CD14-positive monocyte (primary cell): ENCODE results near the gene CYP27A1. TPM values are rescaled to one million over a fixed set of nuclear protein-coding genes. Genes with fewer than 3 reads are reported as not detected.
"Not testable (repeated sequence)": the region's sequence is repeated elsewhere in the genome, so short reads cannot be mapped to it uniquely, and the experiment has no call there.

Experiments
- DNase-seq, 3 donors: peaks; one replicate each; pipeline ENCODE4 v3.0.0-alpha.2; 2011 to 2022
- H2AFZ ChIP-seq: 2 replicates; pipeline ENCODE4 v1.6.0; 2012; ENCODE audit warnings: mild to moderate bottlenecking, low read depth, low read length, inconsistent platforms; ENCODE audit not compliant: insufficient read depth, poor library complexity, severe bottlenecking
- H3K27ac ChIP-seq, 2 donors: 1 replicate in 1 of 2; 2 replicates in 1 of 2; pipeline ENCODE4 v1.5.1; 2012 to 2013; ENCODE audit warnings: low read length in 2 of 2, control low read depth in 1 of 2, inconsistent platforms in 1 of 2, low read depth in 1 of 2, mild to moderate bottlenecking in 1 of 2
- H3K27me3 ChIP-seq, 2 donors: one replicate each; pipeline versions ENCODE4 v1.6.0 to v1.6.1; 2011 to 2013; ENCODE audit warnings: low read length in 2 of 2; ENCODE audit not compliant: control insufficient read depth in 2 of 2, insufficient read depth in 2 of 2
- H3K36me3 ChIP-seq, 2 donors: replicated peaks in 1 of 2; 1 replicate in 1 of 2; 2 replicates in 1 of 2; pipeline versions ENCODE4 v1.5.1 to v1.6.1; 2012 to 2013; ENCODE audit warnings: low read length in 2 of 2, control low read depth in 1 of 2, inconsistent platforms in 1 of 2, mild to moderate bottlenecking in 1 of 2; ENCODE audit not compliant: insufficient read depth in 2 of 2, control insufficient read depth in 1 of 2
- H3K4me1 ChIP-seq, 2 donors: 1 replicate in 1 of 2; 2 replicates in 1 of 2; pipeline versions ENCODE4 v1.5.1 to v1.6.1; 2012 to 2013; ENCODE audit warnings: low read length in 2 of 2, control low read depth in 1 of 2, inconsistent platforms in 1 of 2, mild to moderate bottlenecking in 1 of 2, moderate library complexity in 1 of 2; ENCODE audit not compliant: insufficient read depth in 2 of 2, control insufficient read depth in 1 of 2
- H3K4me2 ChIP-seq: replicated peaks from 2 replicates; pipeline ENCODE3; 2012; ENCODE audit warnings: low read length, moderate library complexity, mild to moderate bottlenecking; ENCODE audit not compliant: poor library complexity, severe bottlenecking; ENCODE audit errors: extremely low read depth
- H3K4me3 ChIP-seq, 3 experiments: fragments of 200-600 bp in 1 of 3; sonication (generic) in 1 of 3; replicated peaks in 1 of 3; 1 replicate in 2 of 3; 2 replicates in 1 of 3; pipeline ENCODE4 v1.5.1; 2011 to 2013; ENCODE audit warnings: low read length in 3 of 3, mild to moderate bottlenecking in 3 of 3, control low read depth in 2 of 3, low read depth in 2 of 3, inconsistent platforms in 1 of 3, moderate library complexity in 1 of 3
- H3K79me2 ChIP-seq: 2 replicates; pipeline ENCODE4 v1.6.0; 2012; ENCODE audit warnings: mild to moderate bottlenecking, control low read depth, inconsistent platforms, low read length, moderate library complexity; ENCODE audit not compliant: insufficient read depth
- H3K9ac ChIP-seq: 2 replicates; pipeline ENCODE4 v1.6.0; 2017; ENCODE audit warnings: low read length, mild to moderate bottlenecking; ENCODE audit not compliant: insufficient read depth, poor library complexity, severe bottlenecking
- H3K9me3 ChIP-seq, 2 donors: replicated peaks in 1 of 2; 1 replicate in 1 of 2; 2 replicates in 1 of 2; pipeline versions ENCODE4 v1.5.1 to v1.6.1; 2012 to 2013; ENCODE audit warnings: low read length in 2 of 2, control low read depth in 1 of 2; ENCODE audit not compliant: control insufficient read depth in 1 of 2, insufficient read depth in 1 of 2
- H4K20me1 ChIP-seq: 2 replicates; pipeline ENCODE4 v1.6.0; 2012; ENCODE audit warnings: mild to moderate bottlenecking, low read length, control low read depth, moderate library complexity; ENCODE audit not compliant: insufficient read depth
- H3K27ac Mint-ChIP-seq, 7 donors: one replicate each; pipeline ENCODE4 v1.8.0; 2020; ENCODE audit warnings: mild to moderate bottlenecking in 7 of 7, mixed read lengths in 7 of 7, moderate library complexity in 6 of 7, inconsistent platforms in 2 of 7
- H3K27me3 Mint-ChIP-seq, 3 donors: one replicate each; pipeline ENCODE4 v1.8.0; 2021 to 2022; ENCODE audit warnings: low read depth in 3 of 3, mild to moderate bottlenecking in 3 of 3, mixed read lengths in 3 of 3, moderate library complexity in 3 of 3, inconsistent platforms in 1 of 3
- H3K36me3 Mint-ChIP-seq, 2 donors: one replicate each; pipeline ENCODE4 v1.8.0; 2020; ENCODE audit warnings: mixed read lengths in 2 of 2, inconsistent platforms in 1 of 2, mild to moderate bottlenecking in 1 of 2
- H3K4me1 Mint-ChIP-seq: one replicate; pipeline ENCODE4 v1.8.0; 2020; ENCODE audit warnings: mild to moderate bottlenecking, mixed read lengths
- H3K4me3 Mint-ChIP-seq, 2 donors: one replicate each; pipeline ENCODE4 v1.8.0; 2020; ENCODE audit warnings: mild to moderate bottlenecking in 2 of 2, mixed read lengths in 2 of 2, moderate library complexity in 1 of 2
- H3K9me3 Mint-ChIP-seq, 7 donors: one replicate each; pipeline ENCODE4 v1.8.0; 2020 to 2022; ENCODE audit warnings: mixed read lengths in 7 of 7, mild to moderate bottlenecking in 6 of 7, moderate library complexity in 6 of 7, inconsistent platforms in 2 of 7
- CTCF ChIP-seq: fragments of 200-600 bp; IDR thresholded peaks from one replicate; pipeline ENCODE4 v1.8.0; 2022; ENCODE audit warnings: antibody characterized with exemption, mild to moderate bottlenecking
- WGBS: methylation state at CpG from one replicate; pipeline ENCODE4 v1.1.5; 2013; ENCODE audit warnings: missing lambda C conversion rate; ENCODE audit not compliant: insufficient coverage; 5-methylcytosine and 5-hydroxymethylcytosine counted together
- intact Hi-C, 2 donors: fragments of 100-400 bp; cut with micrococcal nuclease; formaldehyde crosslinking; loops; one replicate each; pipeline versions ENCODE4 v1.15.0 to v1.15.1; 2023
- polyA plus RNA-seq, 3 donors: library from polyadenylated mRNA; depleted of rRNA in 1 of 3; unstranded in 2 of 3; stranded (reverse) in 1 of 3; fragments of 300-500 nt in 2 of 3; fragments of >200 nt in 1 of 3; fragmentation: Illumina TruSeq in 2 of 3; gene quantifications; 1 replicate in 2 of 3; 2 replicates in 1 of 3; pipeline ENCODE4 v1.2.3, GENCODE V29; 2012 to 2021

The CYP27A1 gene
- polyA plus RNA-seq, 3 donors: 151 to 218 (median 214) TPM

- H3K4me3 Mint-ChIP-seq: peak overlapping the region in 1 of 2 donors; percentile 49
- H3K27me3 ChIP-seq: peaks cover 10 to 11% of the 10 kb centered on the region in 2 donors
- intact Hi-C loops: loop anchor here in 1 of 2 donors (5.0 kb wide), 1 partner anchor 107 kb away; no protein-coding TSS in a partner anchor
- H3K36me3 Mint-ChIP-seq: peaks cover 1 to 4% of the 10 kb centered on the region in 2 donors
- H3K79me2 ChIP-seq: no peaks in the 10 kb centered on the region
- TF ChIP-seq CTCF: no peak
- peak overlapping the region; percentile 56 to 78 for H3K27ac ChIP-seq
- H2AFZ ChIP-seq: peak overlapping the region; percentile 29
- no peak overlapping the region for H3K9ac ChIP-seq
- peak overlapping the region in 1 of 3 experiments; percentile 24 for H3K4me3 ChIP-seq
- no peaks in the 10 kb centered on the region for H3K36me3 ChIP-seq
- H4K20me1 ChIP-seq: no peaks in the 10 kb centered on the region
- peaks cover 3 to 8% of the 10 kb centered on the region in 2 donors for H3K9me3 ChIP-seq
- H3K4me2 ChIP-seq: peak overlapping the region; percentile 24
- peak; percentile 77 to 89 (median 88) for DNase-seq
- H3K27ac Mint-ChIP-seq: peak overlapping the region; percentile 89 to 98 (median 94)
- H3K4me1 Mint-ChIP-seq: peaks cover 26% of the 10 kb centered on the region
- peaks cover 2 to 25% (median 18%) of the 10 kb centered on the region in 7 donors for H3K9me3 Mint-ChIP-seq
- no CpG with 5 or more reads among the region's 4 CpGs for WGBS
- H3K4me1 ChIP-seq: peaks cover 15 to 23% of the 10 kb centered on the region in 2 donors
- H3K27me3 Mint-ChIP-seq: peaks cover 5 to 18% (median 15%) of the 10 kb centered on the region in 3 donors
These were observed 57.5 kb downstream of the CYP27A1 start for GRCh38 chr2:218839430-218839829.

- Histone ChIP-seq H4K20me1 (no peaks in the 10 kb centered on the region), H3K79me2 (no peaks in the 10 kb centered on the region), H3K4me2 (peak overlapping the region; percentile 24), H3K9ac (no peak overlapping the region), H3K36me3 (no peaks in the 10 kb centered on the region), H3K27ac (peak overlapping the region in 1 of 2 donors; percentile 78), H2AFZ (no peak overlapping the region), H3K27me3 (peaks cover 8% of the 10 kb centered on the region in 2 donors), H3K9me3 (peaks cover 3 to 8% of the 10 kb centered on the region in 2 donors), H3K4me3 (peak overlapping the region in 1 of 3 experiments; percentile 24), H3K4me1 (peaks cover 15 to 23% of the 10 kb centered on the region in 2 donors)
- H3K36me3 Mint-ChIP-seq: peaks cover 1 to 4% of the 10 kb centered on the region in 2 donors
- peaks cover 4 to 14% (median 12%) of the 10 kb centered on the region in 3 donors for H3K27me3 Mint-ChIP-seq
- WGBS: no CpG with 5 or more reads among the region's 1 CpG
- TF ChIP-seq CTCF: no peak
- DNase-seq: peak in 2 of 3 donors; percentile 37 to 46
- H3K4me1 Mint-ChIP-seq: peaks cover 27% of the 10 kb centered on the region
- peaks cover 3 to 29% (median 23%) of the 10 kb centered on the region in 7 donors for H3K9me3 Mint-ChIP-seq
- H3K27ac Mint-ChIP-seq: peak overlapping the region in 6 of 7 donors; percentile 71 to 98 (median 91)
- intact Hi-C loops: loop anchor here in 1 of 2 donors (5.0 kb wide), 1 partner anchor 108 kb away; no protein-coding TSS in a partner anchor
- no peak overlapping the region for H3K4me3 Mint-ChIP-seq
These were observed 57.9 kb downstream of the CYP27A1 start for GRCh38 chr2:218839888-218840287.

DNA sequence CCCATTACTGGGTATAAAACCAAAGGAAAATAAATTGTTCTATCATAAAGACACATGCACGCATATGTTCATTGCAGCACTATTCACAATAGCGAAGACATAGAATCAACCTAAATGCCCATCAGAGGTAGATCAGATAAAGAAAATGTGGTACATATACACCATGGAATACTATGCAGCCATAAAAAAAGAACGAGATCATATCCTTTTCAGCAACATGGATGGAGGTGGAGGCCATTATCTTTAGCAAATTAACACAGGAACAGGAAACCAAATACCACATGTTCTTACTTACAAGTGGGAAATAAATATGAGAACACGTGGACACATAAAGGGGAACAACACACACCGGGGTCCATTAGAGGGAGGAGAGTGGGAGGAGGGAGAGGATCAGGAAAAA, 62.4 kb downstream of the CYP27A1 start:
- intact Hi-C loops, H3K4me3 ChIP-seq, H3K79me2 ChIP-seq, H3K36me3 Mint-ChIP-seq, DNase-seq, H3K27ac ChIP-seq, H2AFZ ChIP-seq, H3K36me3 ChIP-seq, H3K27ac Mint-ChIP-seq, H3K4me2 ChIP-seq, H3K9me3 ChIP-seq, H4K20me1 ChIP-seq, H3K9ac ChIP-seq, H3K4me3 Mint-ChIP-seq, H3K27me3 ChIP-seq: not testable (repeated sequence)
- no CpG with 5 or more reads among the region's 5 CpGs for WGBS
- H3K4me1 ChIP-seq: peaks cover 8 to 14% of the 10 kb centered on the region in 2 donors
- Mint-ChIP-seq H3K27me3 (peaks cover 6 to 19% (median 8%) of the 10 kb centered on the region in 3 donors), H3K4me1 (peaks cover 21% of the 10 kb centered on the region), H3K9me3 (peaks cover 3 to 18% (median 13%) of the 10 kb centered on the region in 7 donors)
